Measurements from ENCODE around the gene ATP11B. TPM values are rescaled to one million over a fixed set of nuclear protein-coding genes. Genes with fewer than 3 reads are reported as not detected.

ATP11B gene
- total and polyA plus RNA-seq, 3 donors from 2014 or later, result 65.8 to 138 (median 114) TPM

GRCh38 chr3:182917134-182917533 is 123.8 kb downstream of the ATP11B start:
- H3K4me1 ChIP-seq, result no peaks in the 10 kb centered on the region
- H3K27ac ChIP-seq, result no peak overlapping the region
- DNase-seq, result no peak
- no peak overlapping the region for H3K4me3 ChIP-seq
- TF ChIP-seq POLR2A (IDR thresholded peaks at IDR 0.05) (no peak), CTCF (IDR thresholded peaks at IDR 0.05) (no peak)
- no peaks in the 10 kb centered on the region for H3K27me3 ChIP-seq
- 64 to 66% methylated on average over 3 of the region's 3 CpGs for WGBS, 2 donors
- no peaks in the 10 kb centered on the region for H3K36me3 ChIP-seq (ENCODE audit: low read depth, missing control alignments)
- no peaks in the 10 kb centered on the region for H3K9me3 ChIP-seq
- intact Hi-C loops (cut with DNase I; ENCODE audit: low total_unique reads), result no loop called here

DNA sequence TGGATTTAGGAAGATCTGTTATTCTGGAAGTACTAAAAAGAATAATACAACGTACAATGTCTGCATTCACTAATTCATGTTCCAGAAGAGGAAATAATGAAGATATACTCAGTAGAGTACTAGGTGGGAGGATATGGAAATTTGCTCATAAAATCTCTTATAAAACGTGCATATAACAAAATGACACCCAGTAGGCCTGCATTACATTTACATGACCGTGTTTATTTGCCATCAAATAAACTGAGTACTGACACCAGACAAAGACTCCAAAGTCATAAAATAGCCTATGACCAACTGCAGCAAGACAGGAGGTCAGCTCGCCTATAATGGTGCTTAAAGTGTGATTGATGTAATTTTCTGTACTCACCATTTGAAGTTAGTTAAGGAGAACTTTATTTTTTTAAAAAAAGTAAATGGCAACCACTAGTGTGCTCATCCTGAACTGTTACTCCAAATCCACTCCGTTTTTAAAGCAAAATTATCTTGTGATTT is 126.6 kb downstream of the ATP11B start:
- Histone ChIP-seq H3K9me3 (no peaks in the 10 kb centered on the region), H3K36me3 (ENCODE audit: low read depth, missing control alignments) (no peaks in the 10 kb centered on the region), H3K27ac (no peak overlapping the region), H3K4me1 (no peaks in the 10 kb centered on the region), H3K27me3 (no peaks in the 10 kb centered on the region), H3K4me3 (no peak overlapping the region)
- DNase-seq, result no peak
- TF ChIP-seq POLR2A (IDR thresholded peaks at IDR 0.05), result no peak
- TF ChIP-seq CTCF (IDR thresholded peaks at IDR 0.05), result no peak
- 81 to 86% methylated on average over 5 of the region's 5 CpGs for WGBS, 2 donors
- intact Hi-C loops (cut with DNase I; ENCODE audit: low total_unique reads), result no loop called here

- 68 to 85% methylated on average over 9 of the region's 9 CpGs for WGBS, 2 donors
- TF ChIP-seq POLR2A (IDR thresholded peaks at IDR 0.05), result no peak
- Histone ChIP-seq H3K36me3 (ENCODE audit: low read depth, missing control alignments) (no peaks in the 10 kb centered on the region), H3K4me1 (no peaks in the 10 kb centered on the region), H3K4me3 (no peak overlapping the region), H3K27me3 (no peaks in the 10 kb centered on the region), H3K27ac (no peak overlapping the region), H3K9me3 (no peaks in the 10 kb centered on the region)
- intact Hi-C loops (cut with DNase I; ENCODE audit: low total_unique reads), result no loop called here
- no peak for DNase-seq
Observed at GRCh38 chr3:182920515-182921084, 127.3 kb downstream of the ATP11B start.

DNA sequence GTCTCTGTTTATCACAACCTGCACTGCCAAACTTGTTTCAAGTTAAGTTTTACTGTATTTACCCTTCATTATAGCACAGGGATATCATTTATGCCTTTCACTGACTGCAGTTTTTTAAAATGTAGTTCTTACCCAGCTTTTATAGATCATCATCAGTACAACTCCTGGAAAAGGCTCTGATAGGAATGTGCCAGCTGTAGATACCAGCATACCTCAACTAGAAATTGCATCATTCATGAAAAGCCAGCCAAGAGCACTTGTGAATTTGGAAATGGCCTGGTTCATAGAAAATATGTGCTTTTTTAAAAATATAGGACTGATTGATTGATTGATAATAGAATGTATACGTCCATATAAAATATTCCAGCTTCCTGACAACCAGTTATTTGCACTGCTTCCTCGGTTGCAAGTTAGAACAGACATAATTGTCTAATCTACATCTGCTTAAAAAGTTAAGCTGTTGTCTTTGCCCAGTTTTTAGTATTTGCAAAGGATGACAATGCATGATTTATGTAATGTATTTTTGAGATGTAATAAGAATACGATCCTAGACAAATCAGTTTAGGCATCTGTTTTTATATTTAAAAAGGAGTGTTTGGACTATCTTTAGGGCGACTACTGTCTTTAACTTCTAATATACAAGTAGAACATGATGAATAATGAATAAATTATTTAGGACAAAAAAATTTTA is 128.5 kb downstream of the ATP11B start:
- intact Hi-C loops (cut with DNase I; ENCODE audit: low total_unique reads), result no loop called here
- Histone ChIP-seq H3K4me1 (no peaks in the 10 kb centered on the region), H3K27me3 (no peaks in the 10 kb centered on the region), H3K36me3 (ENCODE audit: low read depth, missing control alignments) (no peaks in the 10 kb centered on the region), H3K9me3 (no peaks in the 10 kb centered on the region), H3K4me3 (no peak overlapping the region), H3K27ac (no peak overlapping the region)
- WGBS, 2 donors, result 85 to 87% methylated on average over 4 of the region's 4 CpGs
- TF ChIP-seq POLR2A (IDR thresholded peaks at IDR 0.05) (no peak), CTCF (IDR thresholded peaks at IDR 0.05) (no peak)
- DNase-seq, result no peak

DNA sequence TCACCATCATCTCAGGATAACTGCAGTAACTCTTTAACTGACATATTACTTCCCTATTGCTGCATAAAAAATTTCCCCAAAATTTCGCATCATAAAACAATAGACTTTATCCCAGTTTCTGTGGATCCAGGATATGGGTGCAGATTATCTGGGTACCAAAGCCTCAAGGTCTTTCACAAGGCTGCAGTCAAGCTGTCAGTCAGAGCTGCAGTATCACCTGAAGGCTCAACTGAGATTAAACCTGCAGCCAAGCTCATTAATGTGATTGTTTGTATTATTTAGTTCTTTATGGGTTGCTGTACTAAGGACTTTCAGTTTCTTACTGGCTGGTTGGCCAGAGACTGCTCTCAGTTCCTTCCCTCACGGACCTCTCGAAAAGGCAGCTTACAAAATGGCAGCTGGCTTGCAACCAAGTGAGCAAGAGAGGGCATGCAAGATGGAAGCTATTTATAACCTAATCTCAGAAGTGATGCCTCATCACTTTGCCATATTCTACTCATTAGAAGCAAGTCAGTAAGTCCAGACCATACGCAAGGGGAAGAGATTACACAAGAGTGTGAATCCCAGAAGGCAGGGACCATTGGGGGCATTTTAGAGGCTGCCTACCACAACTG is 132.1 kb downstream of the ATP11B start:
- no peak for TF ChIP-seq POLR2A (IDR thresholded peaks at IDR 0.05)
- no peak for TF ChIP-seq CTCF (IDR thresholded peaks at IDR 0.05)
- WGBS, 2 donors, result 49 to 69% methylated on average over 4 of the region's 4 CpGs
- H3K36me3 ChIP-seq (ENCODE audit: low read depth, missing control alignments), result no peaks in the 10 kb centered on the region
- no peaks in the 10 kb centered on the region for H3K27me3 ChIP-seq
- H3K4me3 ChIP-seq, result no peak overlapping the region
- intact Hi-C loops (cut with DNase I; ENCODE audit: low total_unique reads), result no loop called here
- DNase-seq, result no peak
- H3K27ac ChIP-seq, result no peak overlapping the region
- H3K9me3 ChIP-seq, result no peaks in the 10 kb centered on the region
- H3K4me1 ChIP-seq, result no peaks in the 10 kb centered on the region
